OCI-LY7 (cell line): ENCODE data around the gene DNAH14.
"Not testable (repeated sequence)": the region's sequence is repeated elsewhere in the genome, so short reads cannot be mapped to it uniquely, and the experiment has no call there.

Source experiments
- CTCF ChIP-seq: fragments of 200-600 bp; sonication (generic); conservative IDR thresholded peaks from 2 replicates; pipeline ENCODE4 v1.5.1; 2014; ENCODE audit warnings: mild to moderate bottlenecking, antibody characterized with exemption, low read length, moderate library complexity, mixed read lengths
- EZH2phosphoT487 ChIP-seq: fragments of 200-600 bp; sonication (generic); IDR thresholded peaks from 2 replicates; pipeline ENCODE4 v1.6.1; 2018; ENCODE audit warnings: low read depth, borderline replicate concordance, mild to moderate bottlenecking, mixed run types, antibody characterized with exemption, low read length, moderate library complexity, mixed read lengths

- TF ChIP-seq CTCF, EZH2phosphoT487: not testable (repeated sequence)
Measured at GRCh38 chr1:224991550-224991949, 62.1 kb downstream of the DNAH14 start.
